ENCODE measurements around the gene SPG7.

- TF ChIP-seq POLR2A (IDR thresholded peaks at IDR 0.05): no peak
- TF ChIP-seq, protein P1, sequence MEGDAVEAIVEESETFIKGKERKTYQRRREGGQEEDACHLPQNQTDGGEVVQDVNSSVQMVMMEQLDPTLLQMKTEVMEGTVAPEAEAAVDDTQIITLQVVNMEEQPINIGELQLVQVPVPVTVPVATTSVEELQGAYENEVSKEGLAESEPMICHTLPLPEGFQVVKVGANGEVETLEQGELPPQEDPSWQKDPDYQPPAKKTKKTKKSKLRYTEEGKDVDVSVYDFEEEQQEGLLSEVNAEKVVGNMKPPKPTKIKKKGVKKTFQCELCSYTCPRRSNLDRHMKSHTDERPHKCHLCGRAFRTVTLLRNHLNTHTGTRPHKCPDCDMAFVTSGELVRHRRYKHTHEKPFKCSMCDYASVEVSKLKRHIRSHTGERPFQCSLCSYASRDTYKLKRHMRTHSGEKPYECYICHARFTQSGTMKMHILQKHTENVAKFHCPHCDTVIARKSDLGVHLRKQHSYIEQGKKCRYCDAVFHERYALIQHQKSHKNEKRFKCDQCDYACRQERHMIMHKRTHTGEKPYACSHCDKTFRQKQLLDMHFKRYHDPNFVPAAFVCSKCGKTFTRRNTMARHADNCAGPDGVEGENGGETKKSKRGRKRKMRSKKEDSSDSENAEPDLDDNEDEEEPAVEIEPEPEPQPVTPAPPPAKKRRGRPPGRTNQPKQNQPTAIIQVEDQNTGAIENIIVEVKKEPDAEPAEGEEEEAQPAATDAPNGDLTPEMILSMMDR (IDR thresholded peaks at IDR 0.05): no peak
Measured at GRCh38 chr16:89572485-89573205, 64.4 kb downstream of the SPG7 start.

Measured in heart left ventricle (tissue), 13 donors.